ENCODE measurements around the gene LHFPL3.

LHFPL3 gene

DNA sequence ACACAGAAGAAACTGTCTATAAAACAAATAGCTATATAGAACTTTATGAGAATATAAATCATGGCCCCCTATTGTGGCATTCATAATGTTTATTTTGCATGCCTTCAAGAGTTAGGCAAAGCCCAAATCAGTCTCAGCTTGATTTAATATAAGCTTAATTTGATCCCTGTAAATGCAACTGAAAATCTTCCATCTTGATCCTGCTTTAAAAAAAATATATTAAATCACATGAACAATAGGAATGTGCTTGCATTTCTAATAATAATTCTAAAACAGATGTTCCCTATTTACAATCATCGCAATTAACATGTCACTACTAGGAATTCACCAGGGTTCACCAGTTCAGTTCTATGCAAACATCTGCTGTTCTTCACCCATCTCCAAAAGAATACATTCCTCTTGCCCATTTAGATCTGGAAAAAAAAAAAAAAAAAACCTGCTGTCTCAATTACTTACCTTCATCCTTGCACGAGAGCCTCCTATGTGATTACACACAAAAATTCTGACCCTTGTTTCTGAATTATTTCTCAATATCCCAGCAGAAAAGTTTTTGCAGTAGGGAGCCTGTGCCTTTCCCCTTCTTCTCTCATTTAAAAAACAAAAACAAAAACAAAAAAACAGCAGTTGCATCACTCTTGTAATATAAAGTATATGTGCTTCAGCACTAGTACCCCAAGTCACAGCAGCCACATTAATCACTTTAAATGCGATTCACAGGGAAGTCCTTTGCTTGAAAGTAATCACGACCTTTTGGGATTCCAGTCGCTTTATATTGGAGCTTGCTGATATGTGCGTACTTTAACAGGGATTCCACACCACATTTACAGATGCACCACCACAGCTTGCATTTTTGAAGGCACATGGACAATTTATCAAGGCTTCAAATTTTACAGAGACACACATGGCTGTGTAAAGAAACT is 490.8 kb downstream of the LHFPL3 start:
- no peak overlapping the region for H3K9ac ChIP-seq (ENCODE audit: low read length)
- H3K9me2 ChIP-seq (ENCODE audit: low read depth, low read length), result no peaks in the 10 kb centered on the region
- H3K27ac ChIP-seq (ENCODE audit: low read depth, low read length, poor library complexity, severe bottlenecking), result no peak overlapping the region
- H3K79me2 ChIP-seq (ENCODE audit: insufficient read depth, low read length), result no peaks in the 10 kb centered on the region
- no peaks in the 10 kb centered on the region for H3K36me3 ChIP-seq (ENCODE audit: insufficient read depth, low read length)
- TF ChIP-seq EZH2 (IDR thresholded peaks at IDR 0.05; ENCODE audit: borderline replicate concordance, low read length), result no peak
- TF ChIP-seq, protein P1, sequence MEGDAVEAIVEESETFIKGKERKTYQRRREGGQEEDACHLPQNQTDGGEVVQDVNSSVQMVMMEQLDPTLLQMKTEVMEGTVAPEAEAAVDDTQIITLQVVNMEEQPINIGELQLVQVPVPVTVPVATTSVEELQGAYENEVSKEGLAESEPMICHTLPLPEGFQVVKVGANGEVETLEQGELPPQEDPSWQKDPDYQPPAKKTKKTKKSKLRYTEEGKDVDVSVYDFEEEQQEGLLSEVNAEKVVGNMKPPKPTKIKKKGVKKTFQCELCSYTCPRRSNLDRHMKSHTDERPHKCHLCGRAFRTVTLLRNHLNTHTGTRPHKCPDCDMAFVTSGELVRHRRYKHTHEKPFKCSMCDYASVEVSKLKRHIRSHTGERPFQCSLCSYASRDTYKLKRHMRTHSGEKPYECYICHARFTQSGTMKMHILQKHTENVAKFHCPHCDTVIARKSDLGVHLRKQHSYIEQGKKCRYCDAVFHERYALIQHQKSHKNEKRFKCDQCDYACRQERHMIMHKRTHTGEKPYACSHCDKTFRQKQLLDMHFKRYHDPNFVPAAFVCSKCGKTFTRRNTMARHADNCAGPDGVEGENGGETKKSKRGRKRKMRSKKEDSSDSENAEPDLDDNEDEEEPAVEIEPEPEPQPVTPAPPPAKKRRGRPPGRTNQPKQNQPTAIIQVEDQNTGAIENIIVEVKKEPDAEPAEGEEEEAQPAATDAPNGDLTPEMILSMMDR (IDR thresholded peaks at IDR 0.05; ENCODE audit: low read length), result no peak
- H3F3A ChIP-seq (ENCODE audit: insufficient read depth, low read length), result no peaks in the 10 kb centered on the region
- no peaks in the 10 kb centered on the region; the same call in 1 of the 2 replicates for H3K27me3 ChIP-seq (ENCODE audit: insufficient read depth, low read length)
- no peaks in the 10 kb centered on the region for H4K20me1 ChIP-seq (ENCODE audit: insufficient read depth, low read length)
- H3K9me3 ChIP-seq (ENCODE audit: low read length), result no peaks in the 10 kb centered on the region
- H3K4me3 ChIP-seq (ENCODE audit: low read depth, low read length, poor library complexity, severe bottlenecking), result no peak overlapping the region
- H3K4me2 ChIP-seq (ENCODE audit: low read length), result no peak overlapping the region
- no peaks in the 10 kb centered on the region for H3K4me1 ChIP-seq (ENCODE audit: insufficient read depth, low read length, severe bottlenecking)
- H2AFZ ChIP-seq (ENCODE audit: low read length), result no peak overlapping the region

DNA sequence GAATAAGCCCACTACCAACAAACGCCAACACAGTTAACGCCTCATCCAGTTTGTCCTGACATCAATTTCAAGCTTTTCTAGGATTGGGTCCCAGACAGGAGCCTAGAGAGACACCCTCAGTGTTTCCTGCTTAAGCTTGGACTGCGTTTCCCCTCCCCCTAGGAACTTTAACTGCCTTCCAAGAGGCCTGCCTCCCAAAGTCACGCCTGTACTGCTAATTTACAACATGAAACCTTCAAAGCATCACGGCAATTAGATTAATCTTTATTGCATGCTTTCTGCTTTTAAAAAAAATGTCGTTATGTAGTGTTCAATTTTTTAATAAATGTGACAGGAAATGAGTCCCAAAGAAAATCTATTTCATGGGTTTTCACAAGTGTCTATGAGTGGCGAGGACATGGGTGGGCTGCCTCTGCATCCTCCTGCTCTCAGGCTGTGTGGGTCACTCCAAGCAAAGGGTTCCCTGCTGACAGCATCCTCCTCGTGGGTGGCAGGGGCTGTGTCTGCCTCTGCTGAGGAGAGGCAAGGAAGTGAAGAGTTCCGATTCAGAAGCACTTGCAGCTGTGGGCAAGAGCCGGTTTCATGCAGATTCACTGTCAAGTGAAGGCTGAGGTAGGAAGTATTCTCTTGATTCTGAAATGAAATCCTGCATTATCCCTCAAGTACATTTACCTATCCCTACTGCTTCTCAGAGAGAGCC is 492.6 kb downstream of the LHFPL3 start:
- TF ChIP-seq, protein P1 (IDR thresholded peaks at IDR 0.05; ENCODE audit: low read length), result no peak
- no peak for TF ChIP-seq EZH2 (IDR thresholded peaks at IDR 0.05; ENCODE audit: borderline replicate concordance, low read length)
- H3K36me3 ChIP-seq (ENCODE audit: insufficient read depth, low read length), result no peaks in the 10 kb centered on the region

DNA sequence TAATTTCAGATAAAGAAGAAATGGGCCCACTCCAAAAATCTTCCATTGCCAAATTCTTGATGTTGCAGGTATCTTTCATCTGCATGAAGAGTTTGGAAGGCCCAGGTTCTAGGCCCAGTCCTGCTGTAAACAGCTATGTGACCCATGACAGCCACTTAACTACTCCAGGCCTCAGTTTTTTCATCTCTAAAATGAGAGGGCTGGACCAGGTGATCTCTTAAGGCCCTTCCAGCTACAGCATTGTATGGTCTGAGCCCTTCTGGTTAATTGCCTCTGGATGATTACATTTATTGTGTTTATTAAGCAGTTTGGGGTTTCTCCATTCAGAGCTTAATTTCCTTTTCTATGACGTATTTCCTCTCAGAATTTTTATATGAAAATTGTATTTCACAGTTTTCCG is 494.8 kb downstream of the LHFPL3 start:
- no peak overlapping the region for H3K9ac ChIP-seq (ENCODE audit: low read length)
- H3K27me3 ChIP-seq (ENCODE audit: insufficient read depth, low read length), result no peaks in the 10 kb centered on the region
- no peaks in the 10 kb centered on the region for H3K36me3 ChIP-seq (ENCODE audit: insufficient read depth, low read length)
- no peaks in the 10 kb centered on the region for H3K4me1 ChIP-seq (ENCODE audit: insufficient read depth, low read length, severe bottlenecking)
- no peaks in the 10 kb centered on the region for H3F3A ChIP-seq (ENCODE audit: insufficient read depth, low read length)
- no peaks in the 10 kb centered on the region for H4K20me1 ChIP-seq (ENCODE audit: insufficient read depth, low read length)
- no peak overlapping the region for H3K4me3 ChIP-seq (ENCODE audit: low read depth, low read length, poor library complexity, severe bottlenecking)
- no peaks in the 10 kb centered on the region for H3K9me3 ChIP-seq (ENCODE audit: low read length)
- no peaks in the 10 kb centered on the region for H3K79me2 ChIP-seq (ENCODE audit: insufficient read depth, low read length)
- TF ChIP-seq, protein P1 (IDR thresholded peaks at IDR 0.05; ENCODE audit: low read length), result no peak
- TF ChIP-seq EZH2 (IDR thresholded peaks at IDR 0.05; ENCODE audit: borderline replicate concordance, low read length), result no peak
- no peak overlapping the region for H2AFZ ChIP-seq (ENCODE audit: low read length)
- no peak overlapping the region for H3K4me2 ChIP-seq (ENCODE audit: low read length)
- H3K9me2 ChIP-seq (ENCODE audit: low read depth, low read length), result no peaks in the 10 kb centered on the region
- no peak overlapping the region for H3K27ac ChIP-seq (ENCODE audit: low read depth, low read length, poor library complexity, severe bottlenecking)

More for the DNA sequence above, 492.6 kb downstream of the LHFPL3 start:
- H3K9me3 ChIP-seq (ENCODE audit: low read length), result no peaks in the 10 kb centered on the region
- no peak overlapping the region for H2AFZ ChIP-seq (ENCODE audit: low read length)
- H3K4me1 ChIP-seq (ENCODE audit: insufficient read depth, low read length, severe bottlenecking), result no peaks in the 10 kb centered on the region
- H3K27me3 ChIP-seq (ENCODE audit: insufficient read depth, low read length), result no peaks in the 10 kb centered on the region
- H3K79me2 ChIP-seq (ENCODE audit: insufficient read depth, low read length), result no peaks in the 10 kb centered on the region
- no peak overlapping the region for H3K4me3 ChIP-seq (ENCODE audit: low read depth, low read length, poor library complexity, severe bottlenecking)
- H3K4me2 ChIP-seq (ENCODE audit: low read length), result no peak overlapping the region
- H3F3A ChIP-seq (ENCODE audit: insufficient read depth, low read length), result no peaks in the 10 kb centered on the region
- no peak overlapping the region for H3K27ac ChIP-seq (ENCODE audit: low read depth, low read length, poor library complexity, severe bottlenecking)
- H4K20me1 ChIP-seq (ENCODE audit: insufficient read depth, low read length), result no peaks in the 10 kb centered on the region
- H3K9ac ChIP-seq (ENCODE audit: low read length), result no peak overlapping the region
- H3K9me2 ChIP-seq (ENCODE audit: low read depth, low read length), result no peaks in the 10 kb centered on the region

Data from OCI-LY1 (cell line).